HG03196 (cell line): ENCODE results near the gene BPGM.

ENCODE experiments used
- ATAC-seq: cut with Tn5 transposase; IDR thresholded peaks from one replicate; pipeline ENCODE4 v1.9.1; 2021; ENCODE audit not compliant: unreplicated experiment

The BPGM gene

GRCh38 chr7:134646425-134647305 lies at the start of gene BPGM:
Gene BPGM (plus strand): TSS chr7:134646853. CDS start chr7:134661508, 14,655 bp downstream.
- ATAC-seq = peak; percentile 98

- ATAC-seq = no peak
Observed at GRCh38 chr7:134599371-134599770, 47.3 kb upstream of the BPGM start.

GRCh38 chr7:134601459-134601858 lies 45.2 kb upstream of the BPGM start:
- ATAC-seq = no peak

GRCh38 chr7:134602881-134603451 lies 43.7 kb upstream of the BPGM start:
- ATAC-seq = no peak

- ATAC-seq = peak; percentile 80
Observed at GRCh38 chr7:134605978-134606923, 40.4 kb upstream of the BPGM start.

- ATAC-seq = no peak
Observed at GRCh38 chr7:134611611-134612151, 35.0 kb upstream of the BPGM start.

GRCh38 chr7:134612197-134612596 lies 34.5 kb upstream of the BPGM start:
- ATAC-seq = no peak

- ATAC-seq = no peak
Observed at GRCh38 chr7:134613623-134614347, 32.9 kb upstream of the BPGM start.

- ATAC-seq = no peak
Observed at GRCh38 chr7:134616611-134617010, 30.0 kb upstream of the BPGM start.

GRCh38 chr7:134618756-134619530 lies 27.7 kb upstream of the BPGM start:
- ATAC-seq = no peak

- ATAC-seq = no peak
Observed at GRCh38 chr7:134619627-134620331, 26.9 kb upstream of the BPGM start.

- ATAC-seq = no peak
Observed at GRCh38 chr7:134622303-134622995, 24.2 kb upstream of the BPGM start.

GRCh38 chr7:134623193-134623592 lies 23.5 kb upstream of the BPGM start:
- ATAC-seq = no peak

GRCh38 chr7:134625550-134625949 lies 21.1 kb upstream of the BPGM start:
- no peak for ATAC-seq

GRCh38 chr7:134627109-134627774 lies 19.4 kb upstream of the BPGM start:
- no peak for ATAC-seq

GRCh38 chr7:134627775-134628153 lies 18.9 kb upstream of the BPGM start:
- no peak for ATAC-seq

GRCh38 chr7:134629445-134629844 lies 17.2 kb upstream of the BPGM start:
- no peak for ATAC-seq

GRCh38 chr7:134630237-134630636 lies 16.4 kb upstream of the BPGM start:
- ATAC-seq = no peak
